ENCODE data around the gene FBXL17.

The FBXL17 gene

DNA sequence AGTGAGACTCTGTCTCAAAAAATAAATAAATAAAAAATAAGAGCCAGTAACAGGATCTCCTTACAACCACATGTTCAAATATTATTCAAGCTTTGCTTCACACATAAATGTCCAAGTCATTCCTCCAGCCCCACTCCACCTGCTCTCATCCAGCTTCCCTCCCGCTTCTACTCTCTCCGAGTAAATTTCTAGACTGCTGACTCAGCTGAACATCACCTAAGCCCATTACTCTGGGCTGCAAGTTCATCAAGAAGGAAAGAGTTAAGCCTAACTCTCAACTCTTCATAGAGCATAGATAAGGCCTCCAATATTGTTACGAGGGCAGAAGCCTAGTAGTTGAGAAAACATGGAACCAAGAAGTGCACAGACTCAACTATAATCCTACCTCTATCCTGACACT is 300.2 kb downstream of the FBXL17 start:
- DNase-seq = no peak

DNA sequence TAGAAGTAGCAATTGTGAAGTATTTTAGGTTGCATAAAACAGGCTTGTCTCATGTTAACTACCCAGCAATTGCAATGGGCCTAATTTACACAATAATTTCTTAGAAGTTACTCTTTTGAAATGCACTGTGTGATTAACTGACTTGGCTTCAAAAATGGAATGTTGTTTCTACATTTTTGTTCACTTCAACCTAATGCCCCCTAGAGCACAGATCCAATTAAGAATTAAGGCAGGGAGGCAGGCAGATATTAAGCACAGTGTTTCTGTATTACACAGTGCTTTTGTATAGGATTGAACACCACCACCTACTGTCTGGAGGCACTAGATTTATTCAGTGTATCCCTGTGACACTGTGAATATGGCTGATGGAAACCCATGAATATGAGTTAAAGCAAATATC is 302.1 kb downstream of the FBXL17 start:
- no peak for DNase-seq

DNA sequence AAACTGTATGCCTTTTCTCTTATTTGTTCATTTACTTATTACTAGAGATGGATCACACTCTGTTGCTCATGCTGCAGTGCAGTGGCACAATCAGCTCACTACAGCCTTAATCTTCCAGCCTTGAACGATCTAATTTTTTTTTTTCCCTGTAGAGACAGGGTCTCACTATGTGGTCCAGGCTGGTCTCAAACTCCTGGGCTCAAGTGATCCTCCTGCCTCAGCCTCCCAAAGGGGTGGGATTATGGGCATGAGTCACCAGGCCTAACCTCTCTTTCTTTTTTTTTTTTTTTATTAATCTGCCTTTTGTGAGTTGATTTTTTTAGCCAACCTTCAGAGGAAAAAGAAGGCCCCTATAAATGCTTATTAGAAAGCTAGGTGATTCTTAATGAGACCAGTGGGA is 303.0 kb downstream of the FBXL17 start:
- DNase-seq = no peak

DNA sequence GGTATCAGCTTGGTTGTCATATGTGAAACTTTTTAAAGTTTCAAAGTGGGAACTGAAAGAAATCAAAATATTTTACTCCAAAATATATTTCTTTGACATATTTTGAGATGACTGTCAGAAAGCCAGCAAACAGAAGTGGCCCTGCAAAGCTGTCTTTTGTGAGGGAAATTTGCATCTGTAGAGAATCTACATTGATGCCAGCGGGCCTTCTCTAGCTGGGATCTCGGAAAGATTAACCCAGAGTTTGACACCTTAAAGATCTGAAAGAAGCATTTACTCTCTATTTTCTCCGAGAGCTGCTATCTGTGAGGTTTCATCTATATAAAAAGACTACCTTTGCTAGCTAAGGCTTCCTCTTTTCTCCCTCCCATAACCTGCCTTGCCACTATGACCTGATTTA is 303.6 kb downstream of the FBXL17 start:
- DNase-seq = no peak

DNA sequence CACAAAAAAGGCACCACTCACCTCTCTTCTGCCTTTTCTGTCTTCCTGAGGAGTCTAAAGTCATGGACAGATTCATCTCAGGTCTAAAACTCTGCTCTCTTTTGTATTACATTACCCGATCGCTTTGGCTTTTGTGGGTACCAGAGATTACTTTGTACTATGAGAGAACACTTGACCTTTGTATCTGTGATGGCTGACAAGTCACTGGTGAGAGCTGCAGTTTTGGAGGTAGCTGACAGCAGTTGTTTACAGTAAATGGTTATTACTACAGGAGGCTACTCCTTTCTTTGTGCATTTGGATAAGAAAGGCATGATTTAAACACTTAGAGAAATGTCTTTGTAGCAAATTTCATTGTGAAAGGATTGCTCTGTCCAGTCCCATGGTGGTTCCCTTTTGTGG is 307.3 kb downstream of the FBXL17 start:
- no peak for DNase-seq

DNA sequence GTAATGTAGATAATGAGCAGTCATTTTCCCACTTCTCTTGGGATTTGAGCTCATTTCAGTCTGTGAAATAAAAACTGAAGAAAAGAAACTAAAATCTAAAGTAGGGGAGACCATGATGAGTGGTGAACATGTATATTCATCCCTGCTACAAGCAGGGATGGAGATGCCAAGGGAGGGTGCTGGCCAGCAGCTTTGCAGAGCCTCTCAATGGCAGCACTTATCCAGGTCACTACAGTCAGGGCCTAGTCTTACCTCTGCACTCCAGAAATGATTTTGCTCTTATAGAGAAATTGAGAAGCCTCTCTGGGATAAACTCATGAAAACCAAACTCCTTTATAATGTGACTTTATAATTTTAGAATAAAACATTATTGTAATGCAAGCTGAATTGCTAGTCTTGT is 317.6 kb downstream of the FBXL17 start:
- no peak for DNase-seq

DNA sequence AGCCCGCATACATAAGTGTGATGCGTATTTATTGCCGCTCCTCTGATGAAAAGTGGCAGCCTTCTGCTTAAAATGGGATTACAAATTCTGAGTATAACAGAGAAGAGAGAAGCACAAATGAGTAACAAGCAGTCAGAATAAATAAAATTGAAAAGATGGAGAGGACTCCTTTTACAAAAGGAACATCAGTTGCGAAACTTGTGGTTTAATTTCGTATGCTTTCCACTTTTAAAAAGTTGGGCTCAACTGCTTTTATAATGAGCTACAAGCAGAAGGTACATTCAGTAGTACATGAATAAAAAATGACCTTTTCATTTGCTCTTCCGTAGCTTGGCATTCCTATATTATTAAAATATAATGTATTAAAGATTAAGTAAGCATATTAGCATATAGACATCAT is 320.0 kb downstream of the FBXL17 start:
- DNase-seq = peak in 1 of 4 experiments; percentile 7

DNA sequence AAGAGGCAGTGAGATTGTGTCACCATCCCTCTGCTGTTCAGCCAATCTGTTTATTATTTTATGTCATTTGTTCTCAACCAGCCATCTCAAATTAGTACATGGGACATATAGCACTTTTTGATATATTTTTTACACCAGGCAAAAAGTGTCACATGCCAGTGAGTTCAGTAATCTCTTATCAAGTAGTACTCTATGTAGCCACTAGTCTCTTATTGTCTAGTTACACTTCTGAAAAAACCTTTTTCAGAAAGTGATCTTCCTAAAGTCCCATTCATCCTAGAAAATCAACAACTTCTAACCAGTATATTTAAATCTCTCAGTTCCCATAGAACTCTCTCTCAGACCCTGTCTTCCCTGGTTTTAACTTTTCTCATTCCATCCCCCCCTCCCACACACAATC is 321.6 kb downstream of the FBXL17 start:
- no peak for DNase-seq

DNA sequence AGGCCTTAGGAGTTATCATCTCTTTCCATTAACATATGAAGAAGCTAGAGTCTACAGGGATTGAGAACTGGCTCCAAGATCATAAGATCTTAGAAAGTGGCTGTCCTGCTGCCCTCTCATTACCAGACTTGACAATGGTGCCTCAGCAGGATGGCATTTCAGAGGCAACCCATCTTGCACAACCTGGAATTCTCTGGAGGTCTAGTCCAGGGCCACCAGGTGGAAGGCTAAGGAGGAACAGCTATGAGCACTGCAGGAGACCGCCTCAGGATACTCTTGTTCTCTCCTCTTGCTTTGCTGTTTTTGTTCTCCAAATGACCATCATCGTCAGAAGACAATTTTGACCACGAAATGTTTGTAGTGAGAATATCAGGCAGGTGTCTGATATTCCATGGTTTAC is 322.6 kb downstream of the FBXL17 start:
- no peak for DNase-seq

DNA sequence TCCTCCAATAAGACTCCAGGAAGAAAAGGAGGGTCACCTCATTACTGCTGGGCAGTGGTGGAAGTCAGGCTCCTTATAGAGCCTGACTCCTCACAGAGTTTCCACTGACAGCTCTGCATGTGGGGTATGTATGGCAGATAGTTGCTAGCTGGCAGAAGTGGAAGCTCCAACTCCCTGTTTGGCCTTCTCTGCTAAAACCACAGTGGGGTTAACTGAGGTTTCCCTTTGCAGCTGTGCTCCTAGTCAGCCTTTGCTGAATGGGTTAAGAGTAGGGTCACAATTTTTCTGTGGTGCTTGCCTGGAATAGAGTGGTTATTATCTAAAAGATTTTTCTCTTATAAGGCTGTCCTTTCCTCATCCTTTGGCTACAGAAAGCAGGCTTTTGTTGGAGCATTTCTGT is 327.5 kb downstream of the FBXL17 start:
- DNase-seq = no peak

DNA sequence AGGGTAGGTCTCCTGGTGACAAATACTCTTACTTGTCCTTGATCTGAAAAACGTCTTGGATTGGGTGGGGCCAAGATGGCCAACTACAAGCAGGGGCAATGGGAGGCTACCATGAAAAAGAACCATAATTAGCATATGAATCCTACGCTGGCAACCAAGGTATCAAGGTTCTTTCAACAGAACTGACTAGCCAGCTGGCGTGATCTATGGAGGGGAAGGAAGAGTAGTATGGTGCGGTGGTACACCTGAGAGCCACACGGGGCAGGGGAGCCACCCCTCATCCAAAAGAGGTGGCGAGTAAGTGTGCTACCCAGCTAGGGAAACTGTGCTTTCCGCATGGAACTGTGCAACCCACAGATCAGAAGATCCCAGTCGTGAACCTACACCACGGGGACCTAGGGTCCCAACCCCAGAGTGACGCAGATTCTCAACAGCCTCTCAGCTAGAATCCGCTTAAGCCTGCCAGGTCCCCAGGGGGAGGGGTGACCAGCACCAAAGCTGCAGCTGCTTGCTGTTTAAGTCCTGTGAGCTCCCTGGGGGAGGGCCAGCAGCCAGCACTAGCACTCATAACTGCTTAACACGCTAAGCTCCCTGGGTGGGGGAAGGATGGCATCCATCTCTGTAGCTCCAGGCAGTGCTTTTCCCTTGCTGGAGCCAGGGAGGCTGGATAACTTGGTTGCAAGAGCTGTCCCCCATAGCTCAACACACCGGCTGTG is 334.8 kb downstream of the FBXL17 start:
- no peak for DNase-seq

DNA sequence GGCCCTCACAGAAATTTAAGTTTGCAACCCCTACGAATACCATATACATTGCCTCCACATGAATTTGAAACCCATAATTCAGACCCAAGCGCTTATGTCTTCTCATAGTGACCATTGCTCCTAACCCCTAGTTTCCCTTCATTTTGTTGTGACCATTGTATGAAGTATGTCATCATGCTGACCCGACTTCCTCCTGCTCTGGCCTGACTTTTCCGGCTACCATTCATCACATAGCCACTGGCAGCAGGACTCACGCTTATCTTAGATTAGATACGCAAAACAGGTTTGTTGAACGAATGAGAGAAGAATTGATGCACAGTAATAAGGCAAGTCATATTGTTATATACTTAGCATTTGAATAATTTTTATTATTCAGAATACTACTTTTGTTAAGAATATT is 345.4 kb downstream of the FBXL17 start:
- no peak for DNase-seq

DNA sequence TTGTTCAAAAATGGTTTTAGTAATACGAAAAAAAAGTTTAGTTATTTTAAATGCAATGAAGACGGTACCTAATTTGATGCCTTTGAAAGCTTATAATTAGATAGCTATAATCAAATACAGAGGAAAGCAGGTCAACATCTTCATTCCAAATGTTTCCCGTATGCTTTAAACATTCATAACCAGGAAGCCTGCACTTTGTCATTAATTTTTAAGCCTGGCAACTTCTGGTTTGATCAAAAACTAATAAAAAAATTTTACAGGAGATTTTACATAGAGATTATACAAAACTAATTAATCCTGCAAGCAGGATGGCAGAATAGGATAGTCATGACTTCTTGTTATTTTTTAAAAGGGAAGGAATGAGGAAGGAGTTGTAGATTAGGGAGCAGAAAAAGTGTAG is 353.0 kb downstream of the FBXL17 start:
- DNase-seq = peak in 1 of 4 experiments; percentile 15

DNA sequence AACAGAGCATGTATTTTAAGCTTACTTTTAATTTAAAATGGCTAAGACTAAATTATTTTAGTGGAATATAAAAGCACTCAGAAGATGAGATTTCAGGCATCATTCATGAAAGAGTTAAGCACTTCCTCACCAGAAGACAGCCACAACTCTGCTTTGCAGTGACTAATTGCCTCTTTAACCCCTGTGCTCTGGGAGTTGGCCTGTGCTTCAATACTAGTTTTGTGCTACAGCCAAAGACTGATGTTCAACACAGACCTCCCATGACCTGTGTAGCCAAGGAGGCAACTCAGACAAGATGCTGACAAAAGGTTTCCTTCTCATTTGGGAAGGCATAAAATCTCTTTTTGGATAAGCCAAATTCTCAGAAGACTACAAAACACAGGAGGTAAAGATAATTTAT is 353.5 kb downstream of the FBXL17 start:
- DNase-seq = no peak

DNA sequence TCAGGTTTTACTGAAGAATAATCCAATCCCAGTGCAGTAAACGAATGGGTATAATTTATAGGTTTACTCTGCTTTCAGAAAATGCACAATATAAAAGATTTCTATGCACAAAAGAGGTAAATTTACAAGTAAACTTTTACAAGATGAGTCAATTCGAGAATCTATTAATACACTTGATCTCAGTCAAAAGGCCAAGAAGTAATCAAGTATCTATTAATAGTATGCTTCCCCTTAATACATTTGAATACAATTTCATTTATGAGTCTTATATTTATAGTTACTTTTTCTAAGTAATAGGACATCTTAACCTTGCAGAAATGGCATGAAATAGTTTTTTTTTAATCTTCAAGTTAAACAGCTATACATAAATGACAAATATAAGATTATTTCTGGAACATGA is 355.9 kb downstream of the FBXL17 start:
- no peak for DNase-seq

DNA sequence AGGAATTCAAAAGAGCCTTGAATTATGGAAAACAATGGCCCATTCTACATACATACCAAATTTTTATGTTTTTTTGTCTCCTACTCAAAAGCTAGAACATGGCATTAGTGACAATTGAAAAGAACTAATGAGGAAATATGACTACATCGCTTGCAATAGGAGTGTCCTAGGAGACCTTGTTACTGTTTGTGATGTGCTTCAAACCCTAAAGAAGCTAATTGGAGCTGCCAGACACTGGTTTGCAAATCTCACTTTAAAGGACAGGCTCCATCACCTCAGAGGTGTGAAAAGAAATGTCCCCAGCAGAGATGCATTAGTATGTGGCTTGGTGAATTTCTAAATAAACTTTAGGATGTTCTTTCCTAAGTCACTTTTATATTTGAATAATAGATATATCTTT is 356.9 kb downstream of the FBXL17 start:
- DNase-seq = no peak

DNA sequence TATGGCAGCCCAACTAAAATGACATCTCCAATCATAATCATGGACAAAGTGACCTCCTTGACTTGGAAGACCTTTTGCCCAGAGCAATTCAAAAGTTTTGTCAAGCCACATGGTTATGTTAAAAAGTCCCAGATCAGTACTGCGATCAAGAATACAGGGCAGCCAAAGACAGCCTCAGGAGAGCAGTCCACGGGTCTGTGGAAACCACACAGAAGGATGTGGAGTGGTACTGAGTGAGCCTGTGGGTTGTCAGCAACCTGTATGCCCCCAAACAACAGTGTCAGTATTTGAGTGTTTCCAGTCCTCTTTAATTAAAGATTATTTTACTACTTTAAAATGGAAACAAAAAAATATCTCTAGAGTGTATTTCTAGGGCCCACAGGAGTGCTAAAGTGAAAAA is 365.8 kb downstream of the FBXL17 start:
- no peak for DNase-seq

DNA sequence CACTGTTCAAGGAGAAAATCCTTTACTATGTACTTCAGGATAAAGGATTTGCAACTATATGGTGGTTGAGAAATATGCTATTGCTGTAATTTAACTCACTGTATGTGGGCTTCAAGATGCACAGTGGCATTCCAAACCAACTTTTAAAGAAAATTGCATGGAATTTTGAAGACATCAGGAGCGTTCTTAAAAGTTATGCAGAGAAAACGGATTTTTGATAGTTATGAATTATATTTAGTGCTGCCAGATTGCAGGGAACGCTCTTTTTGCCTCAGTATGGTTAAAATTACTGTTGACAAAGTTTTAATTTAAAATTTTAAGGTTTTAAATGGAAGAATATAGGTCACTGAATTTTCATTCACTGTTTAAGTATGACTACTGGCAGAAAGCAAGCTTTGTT is 375.1 kb downstream of the FBXL17 start:
- DNase-seq = no peak

DNA sequence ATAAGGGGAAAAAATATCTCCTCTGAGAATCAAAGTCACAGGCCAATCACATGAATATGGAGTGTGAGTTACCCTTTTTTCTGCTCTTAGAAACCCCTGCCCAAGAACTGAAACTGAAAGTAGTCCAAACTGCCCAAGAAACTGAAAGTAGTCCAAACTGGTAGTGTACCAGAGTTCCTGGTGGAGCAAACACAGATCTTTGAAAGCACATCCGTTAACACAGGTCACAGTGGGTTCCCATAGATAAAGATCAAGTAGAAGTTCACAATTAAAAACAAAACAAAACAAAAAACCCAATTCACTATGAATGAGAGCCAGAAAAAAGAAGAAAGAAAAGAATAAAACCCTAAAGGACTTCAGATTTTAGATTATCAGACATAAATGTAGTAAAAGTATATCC is 378.7 kb downstream of the FBXL17 start:
- peak; percentile 16 to 44 (median 40) for DNase-seq

DNA sequence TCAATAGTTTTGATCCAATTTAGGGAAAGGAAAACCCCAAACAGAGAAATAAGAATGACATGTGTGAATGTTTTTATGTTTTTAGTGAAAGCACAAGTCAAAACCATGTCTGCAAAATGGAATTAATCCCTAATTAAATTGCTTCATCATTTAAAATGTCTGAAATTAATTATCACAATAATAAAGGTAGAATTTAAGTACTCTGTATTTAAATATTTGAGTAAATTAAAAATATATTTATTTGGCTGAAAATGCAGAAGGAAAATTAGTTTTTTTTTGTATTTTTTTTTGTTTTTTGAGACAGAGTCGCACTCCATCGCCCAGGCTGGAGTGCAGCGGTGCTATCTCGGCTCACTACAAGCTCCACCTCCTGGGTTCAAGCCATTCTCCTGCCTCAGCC is 380.7 kb downstream of the FBXL17 start:
- DNase-seq = no peak

DNA sequence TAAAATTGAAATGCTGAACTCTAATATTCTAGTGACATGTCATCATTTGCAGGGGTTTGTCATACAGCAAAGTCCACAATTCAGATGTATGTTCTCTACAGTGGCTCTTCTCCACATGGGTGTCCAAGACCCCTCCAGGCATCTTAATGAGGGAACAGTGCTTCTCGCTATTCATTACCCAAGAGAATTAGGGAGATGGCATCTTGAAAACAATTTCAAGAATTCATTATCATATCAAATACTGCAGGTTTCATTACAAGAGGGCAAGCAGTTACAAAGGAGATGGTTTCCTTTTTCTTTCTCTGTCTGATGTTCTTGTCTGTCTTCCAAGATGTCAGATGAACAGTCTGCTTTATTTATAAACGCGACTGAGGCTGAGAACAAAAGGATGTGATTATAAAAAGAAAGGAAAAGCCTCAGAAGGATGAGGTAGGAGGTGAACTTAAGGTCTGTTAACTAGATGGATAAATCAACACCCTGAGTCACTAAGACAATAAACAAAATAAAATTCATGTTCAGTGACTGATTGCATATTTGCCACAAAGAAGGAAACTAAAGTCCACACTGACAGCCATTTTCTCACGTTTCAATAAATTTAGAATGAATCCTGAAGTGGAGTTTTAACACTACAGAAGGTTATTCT is 384.4 kb downstream of the FBXL17 start:
- no peak for DNase-seq

DNA sequence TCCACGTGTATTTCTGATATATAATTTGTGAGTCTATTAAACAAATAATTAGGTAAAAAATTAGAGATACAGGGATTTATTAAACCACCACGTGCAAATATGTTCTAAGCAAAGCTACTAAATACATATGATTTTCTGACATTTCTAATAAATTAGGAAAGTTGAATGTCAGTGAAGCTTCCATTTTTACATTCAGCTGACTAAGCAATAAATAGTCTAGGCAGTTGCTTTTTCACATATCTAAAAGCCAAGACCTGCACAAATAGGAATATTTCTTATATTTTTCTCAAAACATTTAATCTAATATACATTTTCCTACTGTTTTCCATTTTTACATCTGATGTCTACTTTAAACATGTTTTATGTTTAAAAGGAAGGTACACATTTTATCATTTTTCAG is 388.6 kb downstream of the FBXL17 start:
- DNase-seq = no peak

DNA sequence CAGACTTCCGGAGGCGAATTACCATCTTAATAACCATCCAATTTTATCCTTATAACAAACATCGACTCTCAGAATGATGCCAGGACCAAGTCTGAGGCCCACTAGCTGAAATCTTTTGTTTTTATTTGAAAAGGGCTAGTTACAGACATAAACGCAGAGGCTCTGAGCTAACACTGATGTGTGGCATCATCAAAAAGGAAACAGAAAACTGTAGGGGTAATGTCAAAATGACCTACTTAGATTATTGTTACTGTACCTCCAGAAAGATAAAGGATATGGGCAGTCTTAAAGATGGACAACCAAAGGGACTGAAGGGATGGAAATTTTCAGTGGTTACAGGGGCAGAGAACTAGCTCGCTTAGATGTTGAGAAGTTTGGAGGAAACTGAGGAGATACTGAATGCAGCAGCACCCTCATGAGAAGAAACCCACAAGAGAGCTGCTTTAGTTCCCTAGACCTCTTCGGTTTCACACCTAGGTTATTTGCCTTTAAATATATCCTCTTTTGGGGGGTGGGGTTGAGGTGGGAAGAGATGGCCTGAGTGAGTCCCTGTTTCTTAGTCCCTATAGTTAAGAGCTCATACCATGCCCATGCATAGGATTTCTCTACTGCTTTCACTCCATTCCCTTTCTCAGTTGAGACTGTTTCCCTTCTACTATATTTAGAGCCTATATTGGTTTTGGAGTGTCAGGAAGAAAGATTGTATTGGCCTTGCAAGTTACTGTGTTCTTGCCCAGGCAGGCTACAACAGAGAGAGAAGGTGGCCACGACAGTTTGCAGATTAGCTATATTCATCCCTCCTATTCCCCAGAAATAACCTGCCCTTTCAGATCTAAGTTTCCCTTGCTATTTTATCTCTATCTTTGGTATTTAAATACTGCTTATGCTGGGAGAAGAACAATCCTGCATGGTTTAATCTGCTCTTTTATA is 390.8 kb downstream of the FBXL17 start:
- no peak for DNase-seq

DNA sequence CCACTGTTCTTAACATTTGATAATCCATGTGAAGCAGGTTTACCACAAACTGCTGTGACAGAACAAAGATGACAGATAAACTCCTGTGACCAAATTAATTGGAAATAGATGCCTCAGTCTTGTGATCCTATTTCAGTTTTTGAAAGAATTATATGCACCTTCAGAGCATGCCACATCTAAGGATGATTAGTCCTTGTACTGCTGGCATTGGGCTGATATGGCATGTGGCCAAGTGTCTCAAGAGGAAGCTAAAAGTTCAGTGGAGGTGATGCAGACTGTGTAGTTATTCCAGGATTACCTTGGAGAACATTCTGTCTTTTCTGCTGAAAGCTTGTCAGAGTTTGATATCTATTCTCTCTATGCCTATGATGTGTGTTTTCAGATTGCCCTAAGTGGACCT is 396.8 kb downstream of the FBXL17 start:
- DNase-seq = peak; percentile 3 to 31 (median 15)

Measured in suppressor macrophage (primary cell).